ENCODE results near the gene RELCH.

RELCH gene

DNA sequence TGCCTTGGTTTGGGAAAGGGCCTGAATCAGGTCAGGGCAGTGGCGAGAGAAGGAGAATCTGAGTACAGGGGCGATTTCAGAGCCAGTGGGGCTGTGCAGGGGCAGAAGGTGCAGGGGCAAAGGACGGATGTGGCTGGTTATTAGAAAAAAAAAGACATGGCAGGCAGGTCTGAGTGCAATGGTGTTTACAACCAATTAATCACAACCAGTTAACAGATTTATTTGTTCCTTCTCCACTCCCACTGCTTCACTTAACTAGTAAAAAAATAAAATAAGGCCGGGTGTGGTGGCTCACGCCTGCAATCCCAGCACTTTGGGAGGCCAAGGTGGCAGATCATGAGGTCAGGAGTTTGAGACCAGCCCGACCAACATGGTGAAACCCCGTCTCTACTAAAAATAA lies 143.6 kb downstream of the RELCH start:
- Histone ChIP-seq H3K27me3 (ENCODE audit: insufficient read depth, low read length) (peaks cover 22% of the 10 kb centered on the region), H3K79me2 (ENCODE audit: control insufficient read depth, insufficient read depth, low read length, unreplicated experiment) (no peaks in the 10 kb centered on the region), H3K36me3 (ENCODE audit: insufficient read depth, low read length) (no peaks in the 10 kb centered on the region), H3K4me3 (ENCODE audit: low read depth, low read length) (no peak overlapping the region), H3K4me1 (ENCODE audit: control insufficient read depth, insufficient read depth, low read length, unreplicated experiment) (peaks cover 53% of the 10 kb centered on the region), H2AFZ (ENCODE audit: low read length, unreplicated experiment) (no peak overlapping the region), H3K27ac (ENCODE audit: low read depth, low read length) (no peak overlapping the region)

DNA sequence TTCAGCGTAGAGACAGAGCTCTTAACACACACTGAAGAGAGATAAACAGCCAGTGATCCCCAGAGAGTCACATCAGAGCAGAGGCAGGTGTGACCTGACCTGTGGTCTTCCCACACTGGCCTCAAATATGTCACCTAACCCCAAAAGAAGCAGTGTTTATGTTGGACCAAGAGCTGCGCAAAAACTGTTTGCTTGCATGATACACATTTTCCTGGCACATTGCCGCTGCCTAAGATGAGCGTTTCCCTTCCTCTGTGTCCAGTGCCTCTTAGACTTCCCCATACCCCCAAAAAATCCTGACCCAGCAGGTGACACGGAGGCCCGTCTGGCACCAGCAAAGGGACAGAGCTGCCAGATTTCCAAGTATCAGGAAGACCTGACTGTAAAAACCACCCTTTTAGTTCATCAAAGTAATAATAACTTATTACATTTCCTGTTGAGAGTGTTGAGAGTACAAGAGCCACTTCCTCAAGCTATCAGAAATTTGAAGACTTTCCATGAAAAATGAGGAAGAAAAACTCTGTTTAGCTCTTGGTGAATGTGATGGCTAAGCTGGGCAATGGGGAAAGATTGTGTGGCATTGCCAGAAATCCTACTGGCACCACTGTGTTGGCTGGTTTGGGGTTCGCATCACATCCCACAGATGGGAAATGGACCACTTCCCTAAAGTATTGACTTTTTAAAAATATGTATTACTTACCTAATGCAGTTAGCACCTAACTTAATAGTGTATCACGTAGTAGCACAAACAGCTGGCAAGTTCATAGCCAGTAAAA lies 144.7 kb downstream of the RELCH start:
- H3K4me1 ChIP-seq (ENCODE audit: control insufficient read depth, insufficient read depth, low read length, unreplicated experiment), result peaks cover 48% of the 10 kb centered on the region
- H3K27ac ChIP-seq (ENCODE audit: low read depth, low read length), result no peak overlapping the region
- no peak overlapping the region for H2AFZ ChIP-seq (ENCODE audit: low read length, unreplicated experiment)
- no peaks in the 10 kb centered on the region for H3K79me2 ChIP-seq (ENCODE audit: control insufficient read depth, insufficient read depth, low read length, unreplicated experiment)
- no peak overlapping the region for H3K4me3 ChIP-seq (ENCODE audit: low read depth, low read length)
- no peaks in the 10 kb centered on the region for H3K36me3 ChIP-seq (ENCODE audit: insufficient read depth, low read length)
- peaks cover 11% of the 10 kb centered on the region for H3K27me3 ChIP-seq (ENCODE audit: insufficient read depth, low read length)

GRCh38 chr18:62332431-62332830 lies 145.4 kb downstream of the RELCH start:
- Histone ChIP-seq H3K36me3 (ENCODE audit: insufficient read depth, low read length) (no peaks in the 10 kb centered on the region), H3K27ac (ENCODE audit: low read depth, low read length) (no peak overlapping the region), H3K27me3 (ENCODE audit: insufficient read depth, low read length) (peaks cover 4% of the 10 kb centered on the region; the same call in 1 of the 2 replicates), H3K79me2 (ENCODE audit: control insufficient read depth, insufficient read depth, low read length, unreplicated experiment) (no peaks in the 10 kb centered on the region), H2AFZ (ENCODE audit: low read length, unreplicated experiment) (no peak overlapping the region), H3K4me1 (ENCODE audit: control insufficient read depth, insufficient read depth, low read length, unreplicated experiment) (peaks cover 48% of the 10 kb centered on the region), H3K4me3 (ENCODE audit: low read depth, low read length) (no peak overlapping the region)

DNA sequence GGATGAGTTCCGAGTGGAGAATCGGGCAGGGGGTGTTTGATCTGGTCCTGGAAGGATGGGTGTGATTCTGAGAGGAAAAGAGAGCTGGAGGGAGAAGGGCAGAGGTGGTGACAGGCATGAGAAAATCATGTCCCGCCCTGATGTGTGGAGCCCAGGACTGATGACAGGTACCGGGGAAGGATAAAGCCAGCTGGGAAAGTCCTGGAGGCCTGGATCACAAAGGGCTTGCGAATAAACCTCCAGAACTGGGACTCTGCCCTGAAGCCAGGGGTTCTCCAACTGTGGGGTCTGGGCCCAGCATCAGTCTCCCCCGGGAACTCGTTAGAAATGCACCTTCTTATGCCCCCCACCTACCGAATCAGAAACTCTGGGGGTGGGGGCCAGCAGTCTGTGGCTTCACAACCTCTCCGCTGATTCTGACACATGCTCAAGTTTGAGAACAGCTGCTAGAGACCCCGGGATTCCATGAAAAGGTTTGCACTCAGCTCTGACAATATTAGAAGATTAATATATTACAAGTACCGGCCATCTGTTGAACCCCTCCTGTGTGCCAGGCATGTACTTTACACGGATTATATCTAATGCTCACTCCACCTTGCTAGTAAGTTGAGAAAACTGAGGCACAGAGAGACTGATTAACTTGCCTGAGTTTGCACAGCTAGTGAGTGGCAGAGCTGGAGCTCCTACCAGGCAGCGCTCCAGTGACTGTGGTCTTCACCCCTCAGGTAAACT lies 146.1 kb downstream of the RELCH start:
- Histone ChIP-seq H3K4me3 (ENCODE audit: low read depth, low read length) (no peak overlapping the region), H3K27me3 (ENCODE audit: insufficient read depth, low read length) (no peaks in the 10 kb centered on the region), H3K4me1 (ENCODE audit: control insufficient read depth, insufficient read depth, low read length, unreplicated experiment) (peaks cover 48% of the 10 kb centered on the region), H3K36me3 (ENCODE audit: insufficient read depth, low read length) (no peaks in the 10 kb centered on the region), H2AFZ (ENCODE audit: low read length, unreplicated experiment) (no peak overlapping the region), H3K27ac (ENCODE audit: low read depth, low read length) (no peak overlapping the region), H3K79me2 (ENCODE audit: control insufficient read depth, insufficient read depth, low read length, unreplicated experiment) (no peaks in the 10 kb centered on the region)

DNA sequence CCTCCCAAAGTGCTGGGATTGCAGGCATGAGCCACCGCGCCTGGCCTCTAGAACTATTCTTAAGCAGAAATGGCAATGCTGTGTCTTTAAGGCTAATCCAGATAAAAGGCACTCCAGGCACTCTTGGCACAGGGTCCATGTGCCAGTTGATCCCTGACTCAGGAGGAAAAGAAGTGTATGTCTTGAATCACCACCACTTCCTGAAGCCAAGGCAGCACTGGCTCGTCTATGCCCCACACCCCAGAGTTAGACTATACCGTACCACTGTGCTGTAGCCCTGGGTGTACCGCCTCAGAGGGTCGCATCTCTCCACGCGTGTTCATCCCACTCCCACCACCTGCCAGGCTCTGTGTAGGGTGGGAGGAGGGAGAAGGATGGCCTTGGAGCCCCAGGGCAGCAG lies 147.1 kb downstream of the RELCH start:
- no peaks in the 10 kb centered on the region for H3K27me3 ChIP-seq (ENCODE audit: insufficient read depth, low read length)
- no peaks in the 10 kb centered on the region for H3K79me2 ChIP-seq (ENCODE audit: control insufficient read depth, insufficient read depth, low read length, unreplicated experiment)

GRCh38 chr18:62335494-62335893 lies 148.4 kb downstream of the RELCH start:
- Histone ChIP-seq H2AFZ (ENCODE audit: low read length, unreplicated experiment) (no peak overlapping the region), H3K36me3 (ENCODE audit: insufficient read depth, low read length) (no peaks in the 10 kb centered on the region), H3K4me1 (ENCODE audit: control insufficient read depth, insufficient read depth, low read length, unreplicated experiment) (peaks cover 43% of the 10 kb centered on the region), H3K27me3 (ENCODE audit: insufficient read depth, low read length) (no peaks in the 10 kb centered on the region), H3K27ac (ENCODE audit: low read depth, low read length) (no peak overlapping the region), H3K4me3 (ENCODE audit: low read depth, low read length) (no peak overlapping the region), H3K79me2 (ENCODE audit: control insufficient read depth, insufficient read depth, low read length, unreplicated experiment) (no peaks in the 10 kb centered on the region)

More for the DNA sequence above, 147.1 kb downstream of the RELCH start:
- Histone ChIP-seq H3K4me3 (ENCODE audit: low read depth, low read length) (no peak overlapping the region), H3K36me3 (ENCODE audit: insufficient read depth, low read length) (no peaks in the 10 kb centered on the region), H3K4me1 (ENCODE audit: control insufficient read depth, insufficient read depth, low read length, unreplicated experiment) (peaks cover 45% of the 10 kb centered on the region), H2AFZ (ENCODE audit: low read length, unreplicated experiment) (no peak overlapping the region), H3K27ac (ENCODE audit: low read depth, low read length) (no peak overlapping the region)

- H3K79me2 ChIP-seq (ENCODE audit: control insufficient read depth, insufficient read depth, low read length, unreplicated experiment), result no peaks in the 10 kb centered on the region
- H3K4me1 ChIP-seq (ENCODE audit: control insufficient read depth, insufficient read depth, low read length, unreplicated experiment), result peaks cover 37% of the 10 kb centered on the region
- no peak overlapping the region for H3K4me3 ChIP-seq (ENCODE audit: low read depth, low read length)
Observed at GRCh38 chr18:62336618-62337017, 149.6 kb downstream of the RELCH start.

DNA sequence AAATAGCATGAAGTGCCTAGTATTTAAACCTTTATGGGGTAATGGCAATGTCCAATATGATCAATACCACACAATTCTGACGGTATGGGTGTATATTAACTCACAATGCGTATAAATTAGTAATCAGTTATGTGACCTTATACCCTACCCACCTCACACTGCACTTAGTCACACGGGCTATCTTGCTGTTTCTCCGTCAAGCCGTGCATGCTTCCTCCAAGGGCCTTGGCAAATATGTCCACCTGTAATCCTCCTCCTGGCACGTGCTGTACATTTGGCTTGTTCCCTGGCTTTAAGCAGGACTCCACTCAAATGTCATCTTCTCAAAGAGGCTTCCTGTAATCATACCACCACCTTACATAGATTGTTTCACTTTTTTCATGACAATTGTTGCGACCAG lies 150.3 kb downstream of the RELCH start:
- Histone ChIP-seq H3K27me3 (ENCODE audit: insufficient read depth, low read length) (no peaks in the 10 kb centered on the region), H3K4me3 (ENCODE audit: low read depth, low read length) (no peak overlapping the region), H2AFZ (ENCODE audit: low read length, unreplicated experiment) (no peak overlapping the region), H3K36me3 (ENCODE audit: insufficient read depth, low read length) (no peaks in the 10 kb centered on the region), H3K79me2 (ENCODE audit: control insufficient read depth, insufficient read depth, low read length, unreplicated experiment) (no peaks in the 10 kb centered on the region), H3K27ac (ENCODE audit: low read depth, low read length) (no peak overlapping the region), H3K4me1 (ENCODE audit: control insufficient read depth, insufficient read depth, low read length, unreplicated experiment) (peaks cover 35% of the 10 kb centered on the region)

More at GRCh38 chr18:62336618-62337017, 149.6 kb downstream of the RELCH start:
- no peak overlapping the region for H2AFZ ChIP-seq (ENCODE audit: low read length, unreplicated experiment)
- H3K36me3 ChIP-seq (ENCODE audit: insufficient read depth, low read length), result no peaks in the 10 kb centered on the region
- no peaks in the 10 kb centered on the region for H3K27me3 ChIP-seq (ENCODE audit: insufficient read depth, low read length)
- H3K27ac ChIP-seq (ENCODE audit: low read depth, low read length), result no peak overlapping the region

DNA sequence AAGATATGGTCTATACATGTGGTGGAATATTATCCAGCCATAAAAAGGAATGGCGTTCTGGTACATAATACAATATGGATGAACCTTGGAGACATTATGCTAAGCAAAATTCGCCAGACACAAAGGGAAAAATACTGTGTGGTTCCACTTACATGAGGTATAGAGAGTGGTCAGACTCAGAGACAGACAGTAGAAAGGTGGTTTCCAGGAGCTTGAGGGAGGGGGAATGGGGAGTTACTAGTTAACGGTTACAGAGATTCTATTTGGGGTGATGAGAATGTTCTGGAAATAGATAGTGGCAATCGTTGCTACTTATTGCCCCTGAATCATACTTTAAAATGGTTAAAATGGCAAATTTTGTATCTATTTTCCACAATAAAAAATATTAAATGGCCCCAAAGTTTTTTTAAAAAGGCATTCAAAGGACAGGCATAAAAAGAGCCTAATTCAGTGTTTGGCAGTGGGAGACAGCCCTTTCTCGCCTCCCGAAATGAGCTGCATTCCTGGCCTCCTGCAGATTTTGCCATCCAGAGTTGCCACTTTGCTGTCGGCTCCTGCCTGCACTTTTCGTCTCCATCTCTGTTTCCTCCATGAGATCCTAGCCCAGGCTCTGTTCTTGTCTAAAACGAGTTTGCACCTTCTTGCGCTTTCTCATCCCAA lies 151.5 kb downstream of the RELCH start:
- Histone ChIP-seq H3K36me3 (ENCODE audit: insufficient read depth, low read length) (no peaks in the 10 kb centered on the region), H3K4me3 (ENCODE audit: low read depth, low read length) (no peak overlapping the region), H3K79me2 (ENCODE audit: control insufficient read depth, insufficient read depth, low read length, unreplicated experiment) (no peaks in the 10 kb centered on the region)

GRCh38 chr18:62339106-62339988 lies 152.3 kb downstream of the RELCH start:
- Histone ChIP-seq H3K4me3 (ENCODE audit: low read depth, low read length) (no peak overlapping the region), H3K27ac (ENCODE audit: low read depth, low read length) (no peak overlapping the region), H3K79me2 (ENCODE audit: control insufficient read depth, insufficient read depth, low read length, unreplicated experiment) (no peaks in the 10 kb centered on the region), H3K4me1 (ENCODE audit: control insufficient read depth, insufficient read depth, low read length, unreplicated experiment) (peaks cover 25% of the 10 kb centered on the region), H3K27me3 (ENCODE audit: insufficient read depth, low read length) (no peaks in the 10 kb centered on the region), H2AFZ (ENCODE audit: low read length, unreplicated experiment) (no peak overlapping the region), H3K36me3 (ENCODE audit: insufficient read depth, low read length) (no peaks in the 10 kb centered on the region)

More for the DNA sequence above, 151.5 kb downstream of the RELCH start:
- no peak overlapping the region for H2AFZ ChIP-seq (ENCODE audit: low read length, unreplicated experiment)
- no peaks in the 10 kb centered on the region for H3K27me3 ChIP-seq (ENCODE audit: insufficient read depth, low read length)
- H3K4me1 ChIP-seq (ENCODE audit: control insufficient read depth, insufficient read depth, low read length, unreplicated experiment), result peaks cover 33% of the 10 kb centered on the region
- no peak overlapping the region for H3K27ac ChIP-seq (ENCODE audit: low read depth, low read length)
